ENCODE results near the gene SOX5.

- TF ChIP-seq, protein P1, sequence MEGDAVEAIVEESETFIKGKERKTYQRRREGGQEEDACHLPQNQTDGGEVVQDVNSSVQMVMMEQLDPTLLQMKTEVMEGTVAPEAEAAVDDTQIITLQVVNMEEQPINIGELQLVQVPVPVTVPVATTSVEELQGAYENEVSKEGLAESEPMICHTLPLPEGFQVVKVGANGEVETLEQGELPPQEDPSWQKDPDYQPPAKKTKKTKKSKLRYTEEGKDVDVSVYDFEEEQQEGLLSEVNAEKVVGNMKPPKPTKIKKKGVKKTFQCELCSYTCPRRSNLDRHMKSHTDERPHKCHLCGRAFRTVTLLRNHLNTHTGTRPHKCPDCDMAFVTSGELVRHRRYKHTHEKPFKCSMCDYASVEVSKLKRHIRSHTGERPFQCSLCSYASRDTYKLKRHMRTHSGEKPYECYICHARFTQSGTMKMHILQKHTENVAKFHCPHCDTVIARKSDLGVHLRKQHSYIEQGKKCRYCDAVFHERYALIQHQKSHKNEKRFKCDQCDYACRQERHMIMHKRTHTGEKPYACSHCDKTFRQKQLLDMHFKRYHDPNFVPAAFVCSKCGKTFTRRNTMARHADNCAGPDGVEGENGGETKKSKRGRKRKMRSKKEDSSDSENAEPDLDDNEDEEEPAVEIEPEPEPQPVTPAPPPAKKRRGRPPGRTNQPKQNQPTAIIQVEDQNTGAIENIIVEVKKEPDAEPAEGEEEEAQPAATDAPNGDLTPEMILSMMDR (IDR thresholded peaks at IDR 0.05): no peak
- no peak for TF ChIP-seq POLR2A (IDR thresholded peaks at IDR 0.05)
Observed at GRCh38 chr12:23581913-23582312, 367.6 kb downstream of the SOX5 start.

Measured in esophagus squamous epithelium (tissue), 4 donors.